ENCODE results near the gene PKD1L1.

The PKD1L1 gene

GRCh38 chr7:47726047-47726726 is 222.1 kb downstream of the PKD1L1 start:
- TF ChIP-seq CSRNP3 (CRISPR knock-in tag; IDR thresholded peaks at IDR 0.05) = no peak
- TF ChIP-seq ZFP3 (CRISPR knock-in tag; IDR thresholded peaks at IDR 0.05) = no peak
- no peak for TF ChIP-seq CREB5 (CRISPR knock-in tag; IDR thresholded peaks at IDR 0.05; ENCODE audit: low read depth)
- no peak for TF ChIP-seq ZC3H10 (CRISPR knock-in tag; IDR thresholded peaks at IDR 0.05)
- TF ChIP-seq ARNTL (CRISPR knock-in tag; IDR thresholded peaks at IDR 0.05; ENCODE audit: borderline replicate concordance, low read depth) = no peak
- TF ChIP-seq TCF4 (CRISPR knock-in tag; IDR thresholded peaks at IDR 0.05; ENCODE audit: borderline replicate concordance) = peak; percentile 53; the same call in 1 of the 2 replicates
- TF ChIP-seq PATZ1 (CRISPR knock-in tag; IDR thresholded peaks at IDR 0.05; ENCODE audit: borderline replicate concordance) = no peak
- TF ChIP-seq CSDC2 (CRISPR knock-in tag; IDR thresholded peaks at IDR 0.05) = no peak
- no peak for TF ChIP-seq RARB (CRISPR knock-in tag; IDR thresholded peaks at IDR 0.05)
- TF ChIP-seq ZNF70 (CRISPR knock-in tag; IDR thresholded peaks at IDR 0.05) = no peak
- TF ChIP-seq ZNF8 (CRISPR knock-in tag; IDR thresholded peaks at IDR 0.05) = no peak
- TF ChIP-seq PPARA (CRISPR knock-in tag; IDR thresholded peaks at IDR 0.05; ENCODE audit: borderline replicate concordance) = no peak
- no peak for TF ChIP-seq POU6F1 (CRISPR knock-in tag; IDR thresholded peaks at IDR 0.05; ENCODE audit: borderline replicate concordance, low read depth)
- 0 out of 2 replicates have a peak, but pooled peaks have one; percentile 57 for TF ChIP-seq TSHZ2 (CRISPR knock-in tag; IDR thresholded peaks at IDR 0.05)
- ATAC-seq = no peak

GRCh38 chr7:47725031-47725780 is 223.1 kb downstream of the PKD1L1 start:
- ATAC-seq = peak; percentile 11
- no peak for TF ChIP-seq ZC3H10 (CRISPR knock-in tag; IDR thresholded peaks at IDR 0.05)
- TF ChIP-seq CSRNP3 (CRISPR knock-in tag; IDR thresholded peaks at IDR 0.05) = no peak
- TF ChIP-seq CSDC2 (CRISPR knock-in tag; IDR thresholded peaks at IDR 0.05) = no peak
- no peak for TF ChIP-seq ARNTL (CRISPR knock-in tag; IDR thresholded peaks at IDR 0.05; ENCODE audit: borderline replicate concordance, low read depth)
- no peak for TF ChIP-seq ISL1 (CRISPR knock-in tag; IDR thresholded peaks at IDR 0.05)
- no peak for TF ChIP-seq POU6F1 (CRISPR knock-in tag; IDR thresholded peaks at IDR 0.05; ENCODE audit: borderline replicate concordance, low read depth)
- no peak for TF ChIP-seq OSR1 (CRISPR knock-in tag; IDR thresholded peaks at IDR 0.05)
- no peak for TF ChIP-seq ZNF565 (CRISPR knock-in tag; conservative IDR thresholded peaks at IDR 0.05; ENCODE audit: low read depth)
- no peak for TF ChIP-seq TSHZ2 (CRISPR knock-in tag; IDR thresholded peaks at IDR 0.05)
- no peak for TF ChIP-seq PATZ1 (CRISPR knock-in tag; IDR thresholded peaks at IDR 0.05; ENCODE audit: borderline replicate concordance)
- no peak for TF ChIP-seq BACH2 (CRISPR knock-in tag; IDR thresholded peaks at IDR 0.05; ENCODE audit: borderline replicate concordance)
- no peak for TF ChIP-seq ZNF8 (CRISPR knock-in tag; IDR thresholded peaks at IDR 0.05)
- TF ChIP-seq ZNF70 (CRISPR knock-in tag; IDR thresholded peaks at IDR 0.05) = no peak
